OCI-LY1 (cell line): ENCODE results near the gene MACROD2.

Experiments used
- H2AFZ ChIP-seq: fragments of 200-600 bp; sonication (generic), shearing (Covaris generic); 2 replicates; pipeline ENCODE4 v1.6.0; 2014; ENCODE audit warnings: antibody characterized with exemption, mild to moderate bottlenecking, low read length
- H3F3A ChIP-seq: fragments of 200-600 bp; sonication (generic), shearing (Covaris generic); 2 replicates; pipeline ENCODE4 v1.6.0; 2014; ENCODE audit warnings: mild to moderate bottlenecking, antibody characterized with exemption, low read length, moderate library complexity; ENCODE audit not compliant: insufficient read depth
- H3K27ac ChIP-seq: fragments of 200-600 bp; sonication (generic); 2 replicates; pipeline ENCODE4 v1.5.1; 2014; ENCODE audit warnings: low read length, mixed run types, mild to moderate bottlenecking, low read depth; ENCODE audit not compliant: poor library complexity, severe bottlenecking
- H3K27me3 ChIP-seq: fragments of 200-600 bp; sonication (generic); 2 replicates; pipeline ENCODE4 v1.6.0; 2014; ENCODE audit warnings: antibody characterized with exemption, mild to moderate bottlenecking, low read length, moderate library complexity; ENCODE audit not compliant: insufficient read depth
- H3K36me3 ChIP-seq: fragments of 200-600 bp; sonication (generic); 2 replicates; pipeline ENCODE4 v1.6.1; 2014; ENCODE audit warnings: mild to moderate bottlenecking, antibody characterized with exemption, low read length, moderate library complexity, mixed read lengths; ENCODE audit not compliant: insufficient read depth
- H3K4me1 ChIP-seq: fragments of 200-600 bp; sonication (generic); 2 replicates; pipeline ENCODE4 v1.5.1; 2014; ENCODE audit warnings: mild to moderate bottlenecking, low read length, moderate library complexity; ENCODE audit not compliant: insufficient read depth, severe bottlenecking
- H3K4me2 ChIP-seq: fragments of 200-600 bp; sonication (generic), shearing (Covaris generic); 2 replicates; pipeline ENCODE4 v1.6.1; 2014; ENCODE audit warnings: low read length
- H3K4me3 ChIP-seq: fragments of 200-600 bp; sonication (generic); 2 replicates; pipeline ENCODE4 v1.5.1; 2014; ENCODE audit warnings: low read length, low read depth, mild to moderate bottlenecking, mixed read lengths; ENCODE audit not compliant: poor library complexity, severe bottlenecking
- H3K79me2 ChIP-seq: fragments of 200-600 bp; shearing (Covaris generic); 2 replicates; pipeline ENCODE4 v1.6.1; 2016; ENCODE audit warnings: mixed run types, low read length, mixed read lengths; ENCODE audit not compliant: insufficient read depth
- H3K9ac ChIP-seq: fragments of 200-600 bp; sonication (generic), shearing (Covaris generic); 2 replicates; pipeline ENCODE4 v1.6.1; 2014; ENCODE audit warnings: mild to moderate bottlenecking, low read length, mixed read lengths
- H3K9me2 ChIP-seq: fragments of 200-600 bp; sonication (generic), shearing (Covaris generic); 2 replicates; pipeline ENCODE4 v1.6.1; 2014; ENCODE audit warnings: low read depth, mild to moderate bottlenecking, low read length, mixed read lengths
- H3K9me3 ChIP-seq: fragments of 200-600 bp; shearing (Covaris generic); 2 replicates; pipeline ENCODE4 v1.6.1; 2014; ENCODE audit warnings: low read length, mixed read lengths
- H4K20me1 ChIP-seq: fragments of 200-600 bp; sonication (generic), shearing (Covaris generic); 2 replicates; pipeline ENCODE4 v1.6.0; 2016; ENCODE audit warnings: mild to moderate bottlenecking, low read length; ENCODE audit not compliant: insufficient read depth
- CTCF ChIP-seq: fragments of 200-600 bp; sonication (generic), shearing (Covaris generic); IDR thresholded peaks from 2 replicates; pipeline ENCODE4 v1.5.1; 2017; ENCODE audit warnings: mild to moderate bottlenecking, antibody characterized with exemption, low read length, moderate library complexity, mixed read lengths
- EZH2 ChIP-seq: fragments of 200-600 bp; sonication (generic), shearing (Covaris generic); IDR thresholded peaks from 2 replicates; pipeline ENCODE4 v1.8.0; 2017; ENCODE audit warnings: borderline replicate concordance, mixed run types, mild to moderate bottlenecking, antibody characterized with exemption, low read length, moderate library complexity, mixed read lengths

MACROD2 gene

GRCh38 chr20:14589383-14589782 is 594.1 kb downstream of the MACROD2 start:
- no peaks in the 10 kb centered on the region for H4K20me1 ChIP-seq
- no peaks in the 10 kb centered on the region for H3K9me2 ChIP-seq
- H3K9ac ChIP-seq: no peak overlapping the region
- no peaks in the 10 kb centered on the region for H3F3A ChIP-seq
- H3K79me2 ChIP-seq: no peaks in the 10 kb centered on the region
- H3K4me3 ChIP-seq: no peak overlapping the region
- no peaks in the 10 kb centered on the region for H3K36me3 ChIP-seq
- no peaks in the 10 kb centered on the region for H3K9me3 ChIP-seq
- H3K4me1 ChIP-seq: no peaks in the 10 kb centered on the region
- H3K4me2 ChIP-seq: no peak overlapping the region
- no peaks in the 10 kb centered on the region for H3K27me3 ChIP-seq
- H2AFZ ChIP-seq: no peak overlapping the region
- H3K27ac ChIP-seq: no peak overlapping the region
- TF ChIP-seq CTCF (no peak), EZH2 (no peak)

- H2AFZ ChIP-seq: no peak overlapping the region
- H3K9ac ChIP-seq: no peak overlapping the region
- no peaks in the 10 kb centered on the region for H3K9me2 ChIP-seq
- no peak overlapping the region for H3K27ac ChIP-seq
- no peak overlapping the region for H3K4me2 ChIP-seq
- H4K20me1 ChIP-seq: no peaks in the 10 kb centered on the region
- no peaks in the 10 kb centered on the region for H3K27me3 ChIP-seq
- no peaks in the 10 kb centered on the region for H3F3A ChIP-seq
- no peaks in the 10 kb centered on the region for H3K4me1 ChIP-seq
- TF ChIP-seq CTCF (no peak), EZH2 (no peak)
- no peaks in the 10 kb centered on the region for H3K9me3 ChIP-seq
- no peak overlapping the region for H3K4me3 ChIP-seq
- H3K79me2 ChIP-seq: no peaks in the 10 kb centered on the region
- H3K36me3 ChIP-seq: no peaks in the 10 kb centered on the region
Observed at GRCh38 chr20:14595051-14595450, 599.7 kb downstream of the MACROD2 start.

GRCh38 chr20:14597206-14597715 is 601.9 kb downstream of the MACROD2 start:
- no peaks in the 10 kb centered on the region for H3K9me2 ChIP-seq
- no peaks in the 10 kb centered on the region for H3K4me1 ChIP-seq
- no peaks in the 10 kb centered on the region for H3K9me3 ChIP-seq
- TF ChIP-seq CTCF: no peak
- no peak for TF ChIP-seq EZH2
- H3K4me2 ChIP-seq: no peak overlapping the region
- H3K36me3 ChIP-seq: no peaks in the 10 kb centered on the region
- H2AFZ ChIP-seq: no peak overlapping the region
- H3K27ac ChIP-seq: no peak overlapping the region
- no peaks in the 10 kb centered on the region for H3K79me2 ChIP-seq
- no peak overlapping the region for H3K9ac ChIP-seq
- H3K27me3 ChIP-seq: no peaks in the 10 kb centered on the region
- H3K4me3 ChIP-seq: no peak overlapping the region
- H3F3A ChIP-seq: no peaks in the 10 kb centered on the region
- no peaks in the 10 kb centered on the region for H4K20me1 ChIP-seq
